ENCODE results near the gene SH3D21.

DNA sequence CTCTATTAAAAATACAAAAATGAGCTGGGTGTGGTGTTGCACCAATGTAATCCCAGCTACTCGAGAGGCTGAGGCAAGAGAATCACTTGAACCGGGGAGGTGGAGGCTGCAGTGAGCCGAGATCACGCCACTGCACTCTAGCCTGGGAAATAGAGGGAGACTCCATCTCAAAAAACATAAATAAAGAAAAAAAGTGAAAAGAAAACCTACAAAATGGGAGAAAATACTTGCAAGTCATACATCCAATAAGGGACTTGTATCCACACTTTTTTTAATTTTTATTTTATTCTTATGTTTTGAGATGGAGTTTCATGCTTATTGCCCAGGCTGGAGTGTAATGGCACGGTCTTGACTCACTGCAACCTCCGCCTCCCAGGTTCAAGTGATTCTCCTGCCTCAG, 29.5 kb upstream of the SH3D21 start:
- TF ChIP-seq, protein P1, sequence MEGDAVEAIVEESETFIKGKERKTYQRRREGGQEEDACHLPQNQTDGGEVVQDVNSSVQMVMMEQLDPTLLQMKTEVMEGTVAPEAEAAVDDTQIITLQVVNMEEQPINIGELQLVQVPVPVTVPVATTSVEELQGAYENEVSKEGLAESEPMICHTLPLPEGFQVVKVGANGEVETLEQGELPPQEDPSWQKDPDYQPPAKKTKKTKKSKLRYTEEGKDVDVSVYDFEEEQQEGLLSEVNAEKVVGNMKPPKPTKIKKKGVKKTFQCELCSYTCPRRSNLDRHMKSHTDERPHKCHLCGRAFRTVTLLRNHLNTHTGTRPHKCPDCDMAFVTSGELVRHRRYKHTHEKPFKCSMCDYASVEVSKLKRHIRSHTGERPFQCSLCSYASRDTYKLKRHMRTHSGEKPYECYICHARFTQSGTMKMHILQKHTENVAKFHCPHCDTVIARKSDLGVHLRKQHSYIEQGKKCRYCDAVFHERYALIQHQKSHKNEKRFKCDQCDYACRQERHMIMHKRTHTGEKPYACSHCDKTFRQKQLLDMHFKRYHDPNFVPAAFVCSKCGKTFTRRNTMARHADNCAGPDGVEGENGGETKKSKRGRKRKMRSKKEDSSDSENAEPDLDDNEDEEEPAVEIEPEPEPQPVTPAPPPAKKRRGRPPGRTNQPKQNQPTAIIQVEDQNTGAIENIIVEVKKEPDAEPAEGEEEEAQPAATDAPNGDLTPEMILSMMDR (IDR thresholded peaks at IDR 0.05): no peak
- TF ChIP-seq POLR2A (IDR thresholded peaks at IDR 0.05): no peak

All from transverse colon (tissue), 3 donors.